ENCODE measurements around the gene NAGK. TPM values are rescaled to one million over a fixed set of nuclear protein-coding genes. Genes with fewer than 3 reads are reported as not detected.
"Not testable (repeated sequence)": the region's sequence is repeated elsewhere in the genome, so short reads cannot be mapped to it uniquely, and the experiment has no call there.

NAGK gene
- 10 to 100 TPM; 21.8 to 31.5 TPM for total RNA-seq
- 10 to 100 TPM; 22.8 to 41.0 TPM for polyA plus RNA-seq

DNA sequence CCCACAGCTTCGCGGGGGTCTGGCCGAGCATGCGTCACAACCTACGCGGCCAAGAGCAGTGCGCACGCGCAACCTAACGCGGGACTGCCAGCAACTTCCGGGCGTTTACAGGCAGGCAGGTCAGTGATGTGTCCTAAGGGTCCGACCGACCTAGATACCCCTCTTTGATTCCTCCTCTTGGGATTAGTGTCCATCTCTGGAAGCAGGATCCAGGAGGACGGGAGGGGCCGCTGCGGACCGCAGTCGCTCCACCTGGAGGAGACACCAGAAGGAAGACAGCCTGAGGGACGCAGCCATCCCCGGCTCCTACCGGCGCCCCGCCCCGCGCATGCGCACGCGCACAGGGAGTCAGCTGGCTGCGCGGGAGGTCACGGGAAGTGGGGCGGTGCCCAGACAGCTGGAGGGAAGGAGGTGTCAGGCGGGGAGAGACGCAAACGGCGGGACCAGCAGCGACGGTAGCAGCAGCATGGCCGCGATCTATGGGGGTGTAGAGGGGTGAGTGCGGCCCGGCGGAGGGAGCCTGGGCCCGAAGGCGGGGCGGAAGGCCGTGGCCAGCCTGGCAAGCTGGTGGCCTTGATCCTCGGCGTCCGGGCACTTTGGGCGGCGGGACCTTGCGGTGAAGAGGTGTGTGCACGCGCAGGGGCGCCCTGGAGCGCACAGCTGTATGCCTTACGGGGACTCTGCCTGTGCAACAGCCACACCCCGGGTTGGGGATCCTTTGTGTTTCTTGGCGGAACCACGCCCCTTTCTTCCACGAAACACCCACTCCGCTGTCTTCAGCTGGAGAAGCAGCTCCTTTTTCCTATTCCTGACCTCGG, at the start of gene NAGK:
NAGK (plus strand) TSS at position 431 of the 818 bp plus-strand sequence; CDS start at position 467, 36 bp downstream.
- Histone ChIP-seq H3K4me1 (ENCODE audit: control insufficient read depth in 4 of 4, insufficient read depth in 4 of 4, low read length in 3 of 4) (peaks cover 0 to 29% (median 15%) of the 10 kb centered on the region in 4 donors), H3K9me3 (ENCODE audit: control insufficient read depth in 4 of 4, low read length in 3 of 4) (no peaks in the 10 kb centered on the region), H3K36me3 (ENCODE audit: control insufficient read depth in 4 of 4, insufficient read depth in 3 of 4, low read depth in 1 of 4, low read length in 3 of 4) (peaks cover 0 to 7% (median 4%) of the 10 kb centered on the region in 4 donors), H3K9ac (ENCODE audit: low read depth in 1 of 2, low read length in 2 of 2) (peak within 1 kb of the TSS; percentile 96 to 99), H3K27me3 (ENCODE audit: control insufficient read depth in 4 of 4, insufficient read depth in 4 of 4, low read length in 3 of 4) (no peaks in the 10 kb centered on the region), H3K4me3 (ENCODE audit: low read depth in 1 of 3, low read length in 3 of 3) (peak within 1 kb of the TSS; percentile 68 to 90 (median 83)), H3K27ac (ENCODE audit: low read depth in 1 of 2, low read length in 2 of 2) (peak within 1 kb of the TSS; percentile 92 to 99)
- under 1% methylated on average over 66 of the region's 66 CpGs for WGBS
- peak; percentile 97 for DNase-seq (ENCODE audit: low spot score)
- TF ChIP-seq SP1 (IDR thresholded peaks at IDR 0.05) (peak; percentile 50), HNF4G (IDR thresholded peaks at IDR 0.05) (no peak), GABPA (IDR thresholded peaks at IDR 0.05 in 1 of 2, conservative IDR thresholded peaks at IDR 0.05 in 1 of 2) (peak in 1 of 2 donors; percentile 85), FOXA1 (IDR thresholded peaks at IDR 0.05) (peak; percentile 45), JUND (IDR thresholded peaks at IDR 0.05) (peak in 1 of 2 donors; percentile 54), NR2F2 (IDR thresholded peaks at IDR 0.05) (peak; percentile 33), HNF4A (conservative IDR thresholded peaks at IDR 0.05) (no peak), TAF1 (conservative IDR thresholded peaks at IDR 0.05) (peak; percentile 54), FOXA2 (IDR thresholded peaks at IDR 0.05) (peak; percentile 7), RAD21 (IDR thresholded peaks at IDR 0.05) (peak; percentile 3 to 16), YY1 (IDR thresholded peaks at IDR 0.05) (peak; percentile 95), EGR1 (IDR thresholded peaks at IDR 0.05; ENCODE audit: low read depth in 2 of 2) (no peak), RXRA (IDR thresholded peaks at IDR 0.05) (peak; percentile 27 to 42)
- TF ChIP-seq, protein P1, sequence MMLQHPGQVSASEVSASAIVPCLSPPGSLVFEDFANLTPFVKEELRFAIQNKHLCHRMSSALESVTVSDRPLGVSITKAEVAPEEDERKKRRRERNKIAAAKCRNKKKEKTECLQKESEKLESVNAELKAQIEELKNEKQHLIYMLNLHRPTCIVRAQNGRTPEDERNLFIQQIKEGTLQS (IDR thresholded peaks at IDR 0.05) = no peak
- TF ChIP-seq, protein P2, sequence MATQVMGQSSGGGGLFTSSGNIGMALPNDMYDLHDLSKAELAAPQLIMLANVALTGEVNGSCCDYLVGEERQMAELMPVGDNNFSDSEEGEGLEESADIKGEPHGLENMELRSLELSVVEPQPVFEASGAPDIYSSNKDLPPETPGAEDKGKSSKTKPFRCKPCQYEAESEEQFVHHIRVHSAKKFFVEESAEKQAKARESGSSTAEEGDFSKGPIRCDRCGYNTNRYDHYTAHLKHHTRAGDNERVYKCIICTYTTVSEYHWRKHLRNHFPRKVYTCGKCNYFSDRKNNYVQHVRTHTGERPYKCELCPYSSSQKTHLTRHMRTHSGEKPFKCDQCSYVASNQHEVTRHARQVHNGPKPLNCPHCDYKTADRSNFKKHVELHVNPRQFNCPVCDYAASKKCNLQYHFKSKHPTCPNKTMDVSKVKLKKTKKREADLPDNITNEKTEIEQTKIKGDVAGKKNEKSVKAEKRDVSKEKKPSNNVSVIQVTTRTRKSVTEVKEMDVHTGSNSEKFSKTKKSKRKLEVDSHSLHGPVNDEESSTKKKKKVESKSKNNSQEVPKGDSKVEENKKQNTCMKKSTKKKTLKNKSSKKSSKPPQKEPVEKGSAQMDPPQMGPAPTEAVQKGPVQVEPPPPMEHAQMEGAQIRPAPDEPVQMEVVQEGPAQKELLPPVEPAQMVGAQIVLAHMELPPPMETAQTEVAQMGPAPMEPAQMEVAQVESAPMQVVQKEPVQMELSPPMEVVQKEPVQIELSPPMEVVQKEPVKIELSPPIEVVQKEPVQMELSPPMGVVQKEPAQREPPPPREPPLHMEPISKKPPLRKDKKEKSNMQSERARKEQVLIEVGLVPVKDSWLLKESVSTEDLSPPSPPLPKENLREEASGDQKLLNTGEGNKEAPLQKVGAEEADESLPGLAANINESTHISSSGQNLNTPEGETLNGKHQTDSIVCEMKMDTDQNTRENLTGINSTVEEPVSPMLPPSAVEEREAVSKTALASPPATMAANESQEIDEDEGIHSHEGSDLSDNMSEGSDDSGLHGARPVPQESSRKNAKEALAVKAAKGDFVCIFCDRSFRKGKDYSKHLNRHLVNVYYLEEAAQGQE (IDR thresholded peaks at IDR 0.05) = peak; percentile 57
- TF ChIP-seq, protein P3, sequence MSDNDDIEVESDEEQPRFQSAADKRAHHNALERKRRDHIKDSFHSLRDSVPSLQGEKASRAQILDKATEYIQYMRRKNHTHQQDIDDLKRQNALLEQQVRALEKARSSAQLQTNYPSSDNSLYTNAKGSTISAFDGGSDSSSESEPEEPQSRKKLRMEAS (IDR thresholded peaks at IDR 0.05) = peak; percentile 44
- TF ChIP-seq, protein P4, sequence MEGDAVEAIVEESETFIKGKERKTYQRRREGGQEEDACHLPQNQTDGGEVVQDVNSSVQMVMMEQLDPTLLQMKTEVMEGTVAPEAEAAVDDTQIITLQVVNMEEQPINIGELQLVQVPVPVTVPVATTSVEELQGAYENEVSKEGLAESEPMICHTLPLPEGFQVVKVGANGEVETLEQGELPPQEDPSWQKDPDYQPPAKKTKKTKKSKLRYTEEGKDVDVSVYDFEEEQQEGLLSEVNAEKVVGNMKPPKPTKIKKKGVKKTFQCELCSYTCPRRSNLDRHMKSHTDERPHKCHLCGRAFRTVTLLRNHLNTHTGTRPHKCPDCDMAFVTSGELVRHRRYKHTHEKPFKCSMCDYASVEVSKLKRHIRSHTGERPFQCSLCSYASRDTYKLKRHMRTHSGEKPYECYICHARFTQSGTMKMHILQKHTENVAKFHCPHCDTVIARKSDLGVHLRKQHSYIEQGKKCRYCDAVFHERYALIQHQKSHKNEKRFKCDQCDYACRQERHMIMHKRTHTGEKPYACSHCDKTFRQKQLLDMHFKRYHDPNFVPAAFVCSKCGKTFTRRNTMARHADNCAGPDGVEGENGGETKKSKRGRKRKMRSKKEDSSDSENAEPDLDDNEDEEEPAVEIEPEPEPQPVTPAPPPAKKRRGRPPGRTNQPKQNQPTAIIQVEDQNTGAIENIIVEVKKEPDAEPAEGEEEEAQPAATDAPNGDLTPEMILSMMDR (IDR thresholded peaks at IDR 0.05; ENCODE audit: low read depth, low read length, missing input control) = no peak
- TF ChIP-seq, protein P5, sequence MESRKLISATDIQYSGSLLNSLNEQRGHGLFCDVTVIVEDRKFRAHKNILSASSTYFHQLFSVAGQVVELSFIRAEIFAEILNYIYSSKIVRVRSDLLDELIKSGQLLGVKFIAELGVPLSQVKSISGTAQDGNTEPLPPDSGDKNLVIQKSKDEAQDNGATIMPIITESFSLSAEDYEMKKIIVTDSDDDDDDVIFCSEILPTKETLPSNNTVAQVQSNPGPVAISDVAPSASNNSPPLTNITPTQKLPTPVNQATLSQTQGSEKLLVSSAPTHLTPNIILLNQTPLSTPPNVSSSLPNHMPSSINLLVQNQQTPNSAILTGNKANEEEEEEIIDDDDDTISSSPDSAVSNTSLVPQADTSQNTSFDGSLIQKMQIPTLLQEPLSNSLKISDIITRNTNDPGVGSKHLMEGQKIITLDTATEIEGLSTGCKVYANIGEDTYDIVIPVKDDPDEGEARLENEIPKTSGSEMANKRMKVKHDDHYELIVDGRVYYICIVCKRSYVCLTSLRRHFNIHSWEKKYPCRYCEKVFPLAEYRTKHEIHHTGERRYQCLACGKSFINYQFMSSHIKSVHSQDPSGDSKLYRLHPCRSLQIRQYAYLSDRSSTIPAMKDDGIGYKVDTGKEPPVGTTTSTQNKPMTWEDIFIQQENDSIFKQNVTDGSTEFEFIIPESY (IDR thresholded peaks at IDR 0.05) = peak; percentile 85

DNA sequence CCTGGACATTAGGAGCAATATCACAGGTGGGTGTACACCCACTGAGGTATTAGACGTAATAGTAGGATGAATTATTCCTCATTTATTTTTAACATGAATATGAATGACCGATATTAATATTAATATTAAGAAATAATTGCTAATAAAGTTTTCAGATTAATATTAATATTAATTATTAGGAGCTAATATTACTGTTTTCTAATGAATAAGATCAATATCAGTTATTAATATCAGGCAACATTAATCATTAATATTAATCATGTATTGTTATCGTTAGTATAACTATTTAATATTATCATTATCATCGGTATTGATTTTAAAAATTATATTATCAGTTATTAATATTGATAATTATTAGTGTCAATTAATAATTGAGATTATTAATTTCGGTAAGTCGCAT, 48.5 kb upstream of the NAGK start:
- WGBS = 83% methylated on average over 6 of the region's 6 CpGs
- H3K27me3 ChIP-seq (ENCODE audit: control insufficient read depth in 4 of 4, insufficient read depth in 4 of 4, low read length in 3 of 4); H3K4me1 ChIP-seq (ENCODE audit: control insufficient read depth in 4 of 4, insufficient read depth in 4 of 4, low read length in 3 of 4); DNase-seq (ENCODE audit: low spot score); H3K4me3 ChIP-seq (ENCODE audit: low read depth in 1 of 3, low read length in 3 of 3); H3K36me3 ChIP-seq (ENCODE audit: control insufficient read depth in 4 of 4, insufficient read depth in 3 of 4, low read depth in 1 of 4, low read length in 3 of 4); H3K9ac ChIP-seq (ENCODE audit: low read depth in 1 of 2, low read length in 2 of 2); H3K27ac ChIP-seq (ENCODE audit: low read depth in 1 of 2, low read length in 2 of 2); H3K9me3 ChIP-seq (ENCODE audit: control insufficient read depth in 4 of 4, low read length in 3 of 4): not testable (repeated sequence)

DNA sequence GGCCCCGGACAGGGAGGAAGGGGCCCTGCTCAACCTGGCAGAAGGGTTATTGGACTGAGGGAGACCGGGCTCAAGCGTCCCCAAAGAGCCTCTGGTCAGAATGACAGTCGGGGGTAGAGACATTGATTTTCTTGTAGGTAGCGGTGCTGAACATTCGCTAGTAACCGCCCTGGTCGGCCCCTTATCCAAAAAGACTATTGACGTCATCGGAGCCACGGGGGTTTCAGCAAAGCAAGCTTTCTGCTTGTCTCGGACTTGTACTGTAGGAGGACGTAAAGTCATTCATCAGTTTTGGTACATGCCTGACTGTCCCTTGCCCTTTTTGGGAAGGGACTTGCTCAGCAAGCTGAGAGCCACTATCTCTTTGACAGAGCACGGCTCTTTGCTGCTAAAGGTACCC, 47.1 kb upstream of the NAGK start:
- not testable (repeated sequence) for H3K27ac ChIP-seq (ENCODE audit: low read depth in 1 of 2, low read length in 2 of 2); H3K4me1 ChIP-seq (ENCODE audit: control insufficient read depth in 4 of 4, insufficient read depth in 4 of 4, low read length in 3 of 4); H3K36me3 ChIP-seq (ENCODE audit: control insufficient read depth in 4 of 4, insufficient read depth in 3 of 4, low read depth in 1 of 4, low read length in 3 of 4); H3K9me3 ChIP-seq (ENCODE audit: control insufficient read depth in 4 of 4, low read length in 3 of 4); H3K4me3 ChIP-seq (ENCODE audit: low read depth in 1 of 3, low read length in 3 of 3); H3K27me3 ChIP-seq (ENCODE audit: control insufficient read depth in 4 of 4, insufficient read depth in 4 of 4, low read length in 3 of 4); H3K9ac ChIP-seq (ENCODE audit: low read depth in 1 of 2, low read length in 2 of 2); DNase-seq (ENCODE audit: low spot score)
- WGBS = 71% methylated on average over 14 of the region's 14 CpGs
